ENCODE measurements around the gene PPP2R2C.

The PPP2R2C gene

GRCh38 chr4:6402566-6403399, 69.6 kb downstream of the PPP2R2C start:
- no peak for DNase-seq (ENCODE audit: low read depth in 2 of 2)

GRCh38 chr4:6401797-6402196, 70.6 kb downstream of the PPP2R2C start:
- no peak for DNase-seq (ENCODE audit: low read depth in 2 of 2)

DNA sequence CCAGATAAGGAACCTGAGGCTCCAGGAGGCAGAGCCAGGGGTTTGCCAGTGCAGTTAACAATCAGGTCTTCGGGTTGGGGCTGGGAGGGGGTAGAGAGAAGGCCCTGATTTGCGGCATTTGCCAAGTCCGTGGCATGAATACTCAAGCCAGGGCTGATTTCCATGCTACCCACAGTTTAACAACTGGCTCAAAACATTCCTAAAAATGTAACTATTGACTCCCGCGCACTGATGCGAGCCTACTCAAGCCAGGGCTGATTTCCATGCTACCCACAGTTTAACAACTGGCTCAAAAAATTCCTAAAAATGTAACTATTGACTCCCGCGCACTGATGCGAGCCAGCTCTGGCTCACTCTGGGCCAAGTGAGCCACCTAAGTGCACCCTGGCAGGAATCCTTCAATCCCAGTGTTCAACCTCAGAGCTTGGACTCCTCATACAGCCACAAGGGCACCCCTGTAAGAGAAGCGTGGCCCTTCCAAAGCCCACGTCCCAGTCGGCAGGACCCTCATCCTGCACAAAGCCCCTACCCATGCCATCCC, 75.6 kb downstream of the PPP2R2C start:
- DNase-seq (ENCODE audit: low read depth in 2 of 2) = no peak

DNA sequence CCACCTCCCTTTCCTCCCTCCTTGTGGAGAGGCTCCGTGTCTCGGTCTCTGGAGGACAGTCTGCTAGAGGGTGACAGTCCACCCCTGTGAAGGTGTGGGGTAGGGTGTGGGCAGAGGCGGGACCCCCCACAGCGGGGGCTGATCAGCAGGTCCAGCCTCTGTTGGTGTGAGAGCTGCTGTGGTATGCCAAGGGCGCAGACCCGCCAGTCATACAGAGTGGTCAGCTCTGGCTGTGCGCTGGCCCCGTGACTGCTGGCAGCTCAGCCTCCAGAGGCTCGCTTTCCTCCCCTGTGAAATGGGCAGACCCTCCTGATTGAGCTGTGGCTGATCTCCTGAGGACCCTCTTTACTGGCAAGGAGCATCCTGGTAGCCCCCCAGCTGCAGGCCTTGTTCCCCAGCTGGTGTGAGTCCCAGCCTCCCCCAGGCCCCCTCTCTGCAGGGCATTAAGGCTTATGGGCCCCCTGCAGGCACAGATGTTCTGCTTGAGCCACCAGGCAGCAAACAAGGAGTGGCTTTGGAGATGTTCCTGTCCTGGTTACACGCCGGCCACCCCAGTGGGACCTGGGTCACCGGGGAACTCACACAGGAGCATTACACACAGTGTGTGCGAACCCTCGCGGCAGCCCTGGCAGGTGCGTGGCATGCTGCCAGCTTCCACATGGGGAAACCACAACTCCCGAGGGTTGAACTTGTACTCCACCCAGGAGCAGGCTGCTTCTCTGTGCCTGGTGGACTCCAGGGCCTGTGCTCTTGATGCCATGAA, 76.8 kb downstream of the PPP2R2C start:
- no peak for DNase-seq (ENCODE audit: low read depth in 2 of 2)

- no peak for DNase-seq (ENCODE audit: low read depth in 2 of 2)
These were observed 77.7 kb downstream of the PPP2R2C start for GRCh38 chr4:6394671-6395081.

DNA sequence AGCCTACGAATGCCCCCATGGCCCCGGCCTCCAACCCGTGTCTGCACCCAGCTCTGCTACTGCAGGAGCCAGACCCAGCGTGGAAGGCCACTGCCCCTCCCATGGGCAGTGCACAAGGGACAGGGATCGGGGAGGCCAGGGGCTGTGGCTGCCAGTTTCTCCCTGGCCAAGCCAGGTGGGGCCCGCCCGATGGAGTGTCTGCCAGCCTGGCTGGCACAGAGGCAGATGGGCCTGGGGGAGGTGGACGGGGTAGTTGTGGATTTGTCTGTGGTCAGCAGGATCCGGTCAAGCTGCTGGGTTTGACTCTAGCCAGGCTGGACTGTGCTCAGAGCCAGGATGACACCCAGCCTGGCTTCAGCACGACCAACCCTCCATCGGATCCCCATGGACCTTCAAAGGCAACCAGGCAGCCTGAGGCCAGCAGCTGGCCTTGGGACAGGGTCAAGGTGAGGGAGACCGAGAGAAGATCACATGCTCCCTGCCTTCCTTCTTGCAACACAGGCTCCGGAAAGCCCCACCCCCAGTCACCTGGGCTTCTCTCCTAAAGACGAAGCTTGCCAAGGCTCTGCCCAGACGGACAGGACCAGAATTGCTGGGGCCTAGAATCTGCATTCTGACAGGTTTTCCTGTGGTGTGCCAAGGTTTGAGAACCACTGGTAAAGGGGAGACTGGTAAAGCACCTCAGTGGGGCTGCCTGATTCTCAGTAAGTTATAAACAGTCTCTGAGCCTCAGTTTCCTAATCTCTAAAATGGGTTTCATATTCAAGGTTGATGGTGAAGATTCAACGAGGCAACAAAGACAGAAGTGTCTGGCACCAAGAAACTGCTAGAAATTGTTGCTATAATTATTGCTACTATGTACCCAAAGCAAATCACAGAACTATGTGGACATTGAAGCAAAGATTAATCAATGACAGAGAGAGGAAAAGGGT, 78.6 kb downstream of the PPP2R2C start:
- DNase-seq (ENCODE audit: low read depth in 2 of 2) = no peak

DNA sequence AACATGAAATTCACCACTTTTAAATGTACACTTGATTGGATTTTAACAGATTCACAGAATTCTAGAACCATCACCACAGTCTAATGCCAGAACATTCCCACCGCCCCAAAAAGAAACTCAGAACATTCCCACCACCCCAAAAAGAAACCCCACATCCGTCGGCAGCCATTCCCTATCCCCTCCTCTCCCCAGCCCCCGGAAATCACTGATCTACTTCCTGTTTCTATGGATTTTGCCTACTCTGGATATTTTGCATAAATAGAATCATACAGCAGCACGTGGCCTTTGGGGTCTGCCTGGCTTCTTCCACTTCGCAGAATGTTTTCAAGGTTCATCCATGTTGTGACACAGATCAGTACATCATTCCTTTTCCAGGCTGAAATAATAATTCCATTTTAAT, 79.3 kb downstream of the PPP2R2C start:
- no peak for DNase-seq (ENCODE audit: low read depth in 2 of 2)

- no peak for DNase-seq (ENCODE audit: low read depth in 2 of 2)
These were observed 80.0 kb downstream of the PPP2R2C start for GRCh38 chr4:6392407-6392806.

DNA sequence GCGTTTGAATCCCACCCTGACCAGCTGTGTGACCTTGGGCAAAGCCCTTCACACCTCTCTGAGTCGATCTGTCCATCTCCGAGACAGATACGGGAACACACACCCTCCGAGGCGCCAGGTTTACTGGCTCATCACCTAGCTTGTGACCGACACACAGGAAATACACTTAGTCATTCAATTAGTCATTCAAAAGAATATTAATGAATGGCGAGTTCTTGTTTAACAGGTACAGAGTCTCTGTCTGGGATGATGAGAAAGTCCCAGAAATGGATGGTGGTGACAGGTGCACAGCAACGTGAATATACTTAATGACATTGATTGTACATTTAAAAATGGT, 80.6 kb downstream of the PPP2R2C start:
- no peak for DNase-seq (ENCODE audit: low read depth in 2 of 2)

DNA sequence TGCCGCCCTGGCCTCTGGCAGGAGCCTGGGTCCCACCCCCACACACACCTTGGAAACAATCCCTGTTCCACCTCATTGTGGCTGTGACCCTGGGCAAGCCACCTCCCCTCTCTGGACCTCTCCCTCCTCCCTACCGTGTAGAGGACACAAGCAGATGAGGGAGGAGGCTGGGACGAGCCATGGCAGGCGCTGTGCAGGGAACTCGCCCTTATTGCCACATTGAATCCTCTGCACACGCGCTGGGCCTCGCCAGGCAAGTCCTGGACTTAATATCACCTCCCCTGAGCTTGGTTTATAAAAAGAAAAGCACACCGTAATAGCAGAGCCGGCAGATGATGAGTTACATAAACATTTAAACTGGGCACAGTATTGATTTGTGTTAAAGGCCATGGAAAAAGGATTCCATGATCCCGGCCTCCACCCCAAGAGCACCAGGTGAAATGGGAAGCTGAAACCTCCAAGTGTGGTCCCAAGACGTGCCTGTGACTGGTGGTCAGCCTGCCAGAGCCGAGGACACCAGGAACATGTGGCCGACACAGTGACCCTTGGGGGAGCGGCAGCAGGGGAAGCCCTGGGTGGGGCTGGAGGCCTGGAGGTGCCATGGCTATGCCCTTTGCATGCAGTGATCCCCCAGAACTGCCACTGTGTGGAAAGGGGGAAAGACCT, 81.1 kb downstream of the PPP2R2C start:
- no peak for DNase-seq (ENCODE audit: low read depth in 2 of 2)

GRCh38 chr4:6390356-6390755, 82.1 kb downstream of the PPP2R2C start:
- DNase-seq (ENCODE audit: low read depth in 2 of 2) = no peak

- DNase-seq (ENCODE audit: low read depth in 2 of 2) = no peak
These were observed 83.1 kb downstream of the PPP2R2C start for GRCh38 chr4:6389142-6389825.

- DNase-seq (ENCODE audit: low read depth in 2 of 2) = no peak
These were observed 83.7 kb downstream of the PPP2R2C start for GRCh38 chr4:6388713-6389112.

DNA sequence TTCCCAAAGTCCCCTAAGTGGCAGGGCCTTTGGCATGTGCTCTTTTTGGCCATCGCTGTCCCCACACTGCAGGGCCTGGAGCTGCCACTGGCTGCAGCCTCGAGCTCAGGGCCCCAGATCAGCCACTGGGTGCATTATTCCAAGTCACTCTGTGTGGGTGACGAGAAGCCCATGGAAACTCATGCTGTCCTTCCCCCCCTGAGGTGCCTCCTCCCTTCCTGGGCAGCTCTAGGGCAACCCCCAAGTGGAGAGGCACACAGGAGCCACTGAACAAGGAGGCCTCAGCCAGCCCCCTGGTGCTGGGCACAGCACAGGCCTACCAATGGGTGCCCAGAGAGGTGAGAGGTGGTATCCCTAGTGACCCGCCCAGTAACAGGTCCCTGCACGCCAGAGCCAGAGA, 84.5 kb downstream of the PPP2R2C start:
- no peak for DNase-seq (ENCODE audit: low read depth in 2 of 2)

DNA sequence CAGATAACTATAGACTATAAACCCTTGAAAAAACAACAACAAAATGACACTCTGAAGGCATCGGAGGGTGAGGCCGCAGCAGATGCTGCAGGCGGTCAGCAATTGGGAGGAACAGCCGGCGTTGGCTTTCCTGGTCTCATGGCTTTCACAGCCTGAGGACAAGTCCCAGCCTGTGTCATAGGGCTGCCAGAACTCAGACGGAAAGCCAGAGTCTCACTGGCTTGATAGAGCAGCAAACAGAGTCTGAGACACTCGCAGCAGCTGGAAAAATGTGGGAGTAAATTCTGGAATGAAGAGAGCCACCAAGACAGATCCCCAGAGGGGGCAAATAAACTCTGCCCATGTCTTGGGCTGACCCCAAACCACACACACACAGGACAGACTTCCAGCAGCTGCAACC, 86.3 kb downstream of the PPP2R2C start:
- no peak for DNase-seq (ENCODE audit: low read depth in 2 of 2)

DNA sequence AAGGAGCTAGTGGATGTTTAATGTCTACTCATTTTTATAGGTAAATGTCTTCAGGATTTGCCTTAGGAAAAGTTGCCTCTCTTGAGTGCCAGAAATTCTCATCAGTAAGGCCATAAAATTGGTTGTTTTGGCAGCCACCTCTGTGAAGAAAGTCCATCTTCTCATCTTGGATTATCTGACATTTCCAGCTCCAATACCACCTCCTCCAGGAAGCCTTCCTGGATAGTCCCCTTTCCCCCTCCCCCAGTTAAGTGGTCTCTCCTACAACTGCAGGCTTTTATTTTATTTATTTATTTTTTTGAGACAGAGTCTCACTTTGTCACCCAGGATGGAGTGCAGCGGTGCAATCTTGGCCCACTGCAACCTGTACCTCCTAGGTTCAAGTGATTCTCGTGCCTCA, 87.1 kb downstream of the PPP2R2C start:
- no peak for DNase-seq (ENCODE audit: low read depth in 2 of 2)

DNA sequence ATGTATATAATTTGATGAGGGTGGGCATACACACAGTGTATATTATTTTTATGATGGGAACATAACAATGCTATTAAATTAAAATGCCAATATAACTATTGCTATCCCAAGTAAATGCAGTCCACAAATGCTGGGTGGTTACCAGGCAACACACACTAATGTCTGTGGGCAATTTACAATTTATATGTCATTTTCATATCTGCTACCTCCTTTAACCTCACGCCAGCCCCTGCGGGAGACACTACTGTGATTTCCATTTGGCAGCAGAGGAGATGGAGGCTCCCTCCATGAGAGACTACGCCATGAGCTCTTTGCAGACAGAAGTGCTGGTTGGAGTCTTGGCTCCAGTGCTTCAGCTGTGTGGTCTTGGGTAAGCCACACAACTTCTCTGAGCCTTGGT, 87.9 kb downstream of the PPP2R2C start:
- DNase-seq (ENCODE audit: low read depth in 2 of 2) = no peak

GRCh38 chr4:6383929-6384328, 88.5 kb downstream of the PPP2R2C start:
- DNase-seq (ENCODE audit: low read depth in 2 of 2) = no peak

- DNase-seq (ENCODE audit: low read depth in 2 of 2) = no peak
These were observed 89.4 kb downstream of the PPP2R2C start for GRCh38 chr4:6383009-6383404.

GRCh38 chr4:6381571-6382123, 90.8 kb downstream of the PPP2R2C start:
- no peak for DNase-seq (ENCODE audit: low read depth in 2 of 2)
